ENCODE results near the gene HS6ST2. TPM values are rescaled to one million over a fixed set of nuclear protein-coding genes. Genes with fewer than 3 reads are reported as not detected.

Gene HS6ST2
- total and polyA plus RNA-seq, 2 experiments from 2014 or later: not detected

DNA sequence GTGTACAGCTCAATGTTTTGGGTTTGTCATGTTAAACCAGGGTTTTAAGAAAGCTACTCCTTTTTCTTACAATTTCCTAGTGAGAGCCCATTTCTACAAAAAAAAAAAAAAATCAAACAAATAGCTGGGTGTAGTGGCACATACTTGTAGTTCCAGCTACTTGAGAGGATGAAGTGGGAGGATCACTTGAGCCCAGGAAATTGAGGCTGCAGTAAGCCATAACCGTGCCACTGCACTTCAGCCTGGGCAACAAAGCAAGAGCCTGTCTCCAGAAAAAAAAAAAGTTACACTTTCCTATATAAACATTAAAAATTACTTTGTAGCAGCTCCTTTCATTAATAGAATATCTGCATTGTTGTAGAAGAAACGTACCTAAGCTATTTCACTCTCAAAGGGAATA is 166.7 kb downstream of the HS6ST2 start:
- Histone ChIP-seq H3K4me3 (no peak overlapping the region), H3F3A (ENCODE audit: insufficient read depth) (no peaks in the 10 kb centered on the region), H4K20me1 (ENCODE audit: insufficient read depth) (no peaks in the 10 kb centered on the region), H3K9ac (no peak overlapping the region), H3K4me1 (ENCODE audit: insufficient read depth) (no peaks in the 10 kb centered on the region), H3K9me3 (ENCODE audit: low read depth) (no peaks in the 10 kb centered on the region), H2AFZ (no peak overlapping the region), H3K4me2 (ENCODE audit: unreplicated experiment) (no peak overlapping the region), H3K36me3 (ENCODE audit: low read depth) (no peaks in the 10 kb centered on the region), H3K27me3 (replicated peaks; ENCODE audit: insufficient read depth) (no peaks in the 10 kb centered on the region), H3K79me2 (ENCODE audit: insufficient read depth) (no peaks in the 10 kb centered on the region), H3K27ac (no peak overlapping the region), H3K9me2 (ENCODE audit: insufficient read depth) (no peaks in the 10 kb centered on the region)
- DNase-seq: no peak
- in situ Hi-C loops (cut with MboI): no loop called here
- WGBS, 2 experiments (ENCODE audit: low coverage in 1 of 2, low lambda C conversion rate in 2 of 2, missing lambda C conversion rate in 2 of 2): 22 to 38% methylated on average over 2 of the region's 2 CpGs
- TF ChIP-seq EZH2phosphoT487 (IDR thresholded peaks at IDR 0.05; ENCODE audit: insufficient read depth, low read depth) (no peak), EZH2 (IDR thresholded peaks at IDR 0.05; ENCODE audit: insufficient read depth, poor library complexity, severe bottlenecking) (no peak)

DNA sequence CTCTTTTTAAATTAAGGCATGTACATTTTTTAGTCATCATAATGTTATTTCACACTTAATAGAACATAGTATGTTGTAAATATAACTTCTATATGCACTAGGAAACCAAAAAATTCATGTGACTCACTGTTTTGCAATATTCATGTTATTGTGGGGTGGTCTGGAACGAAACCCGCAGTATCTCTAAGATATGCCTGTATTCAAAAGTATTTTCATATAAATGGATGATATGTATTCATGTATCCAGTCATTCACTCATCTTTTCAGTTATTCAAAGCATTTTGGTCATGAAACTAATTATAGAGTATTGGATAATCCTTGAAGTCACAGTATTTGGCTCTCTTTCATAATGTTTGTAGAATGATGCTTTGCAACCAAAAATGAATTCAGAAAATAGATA is 168.1 kb downstream of the HS6ST2 start:
- in situ Hi-C loops (cut with MboI): no loop called here
- Histone ChIP-seq H3K9me3 (ENCODE audit: low read depth) (no peaks in the 10 kb centered on the region), H3K79me2 (ENCODE audit: insufficient read depth) (no peaks in the 10 kb centered on the region), H3K9me2 (ENCODE audit: insufficient read depth) (no peaks in the 10 kb centered on the region), H3K27me3 (replicated peaks; ENCODE audit: insufficient read depth) (no peaks in the 10 kb centered on the region), H3K9ac (no peak overlapping the region), H3K4me2 (ENCODE audit: unreplicated experiment) (no peak overlapping the region), H3K36me3 (ENCODE audit: low read depth) (no peaks in the 10 kb centered on the region), H3K4me3 (no peak overlapping the region), H3K27ac (no peak overlapping the region), H4K20me1 (ENCODE audit: insufficient read depth) (no peaks in the 10 kb centered on the region), H3F3A (ENCODE audit: insufficient read depth) (no peaks in the 10 kb centered on the region), H2AFZ (no peak overlapping the region), H3K4me1 (ENCODE audit: insufficient read depth) (no peaks in the 10 kb centered on the region)
- TF ChIP-seq EZH2phosphoT487 (IDR thresholded peaks at IDR 0.05; ENCODE audit: insufficient read depth, low read depth): no peak
- WGBS, 2 experiments (ENCODE audit: low coverage in 1 of 2, low lambda C conversion rate in 2 of 2, missing lambda C conversion rate in 2 of 2): 60 to 69% methylated on average over 2 of the region's 2 CpGs
- no peak for DNase-seq

- H3F3A ChIP-seq (ENCODE audit: insufficient read depth): no peaks in the 10 kb centered on the region
- no peak overlapping the region for H3K4me2 ChIP-seq (ENCODE audit: unreplicated experiment)
- TF ChIP-seq EZH2phosphoT487 (IDR thresholded peaks at IDR 0.05; ENCODE audit: insufficient read depth, low read depth): no peak
- TF ChIP-seq EZH2 (IDR thresholded peaks at IDR 0.05; ENCODE audit: insufficient read depth, poor library complexity, severe bottlenecking): no peak
- peak; percentile 2 for DNase-seq
- no peak overlapping the region for H3K4me3 ChIP-seq
- no peak overlapping the region for H2AFZ ChIP-seq
- no peak overlapping the region for H3K9ac ChIP-seq
- no peaks in the 10 kb centered on the region for H3K4me1 ChIP-seq (ENCODE audit: insufficient read depth)
- H3K79me2 ChIP-seq (ENCODE audit: insufficient read depth): no peaks in the 10 kb centered on the region
- H3K27ac ChIP-seq: no peak overlapping the region
- H3K27me3 ChIP-seq (replicated peaks; ENCODE audit: insufficient read depth): no peaks in the 10 kb centered on the region
- in situ Hi-C loops (cut with MboI): no loop called here
- 85 to 88% methylated on average over 1 of the region's 1 CpG for WGBS, 2 experiments (ENCODE audit: low coverage in 1 of 2, low lambda C conversion rate in 2 of 2, missing lambda C conversion rate in 2 of 2)
- H4K20me1 ChIP-seq (ENCODE audit: insufficient read depth): no peaks in the 10 kb centered on the region
- H3K9me3 ChIP-seq (ENCODE audit: low read depth): no peaks in the 10 kb centered on the region
- H3K9me2 ChIP-seq (ENCODE audit: insufficient read depth): no peaks in the 10 kb centered on the region
- H3K36me3 ChIP-seq (ENCODE audit: low read depth): no peaks in the 10 kb centered on the region
Observed at GRCh38 chrX:132786217-132786616, 172.2 kb downstream of the HS6ST2 start.

DNA sequence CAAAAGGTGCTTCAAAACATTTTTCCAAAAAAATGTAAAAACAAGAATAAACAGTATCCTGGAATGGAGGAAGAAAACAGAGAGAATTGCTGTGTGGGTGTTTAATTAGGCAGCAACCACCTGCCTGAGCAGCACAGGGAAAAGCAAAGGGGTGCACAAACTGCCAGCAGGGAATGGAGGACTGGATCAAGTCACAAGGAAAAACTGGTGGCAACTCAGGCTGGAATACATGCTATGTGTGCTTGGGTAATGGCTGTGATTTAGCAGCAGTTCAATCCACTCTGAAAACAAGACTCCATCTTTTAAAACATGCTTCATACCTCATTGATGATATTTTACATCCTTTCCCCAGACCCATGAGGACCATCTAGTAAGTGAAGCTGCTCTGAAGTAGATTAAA is 179.5 kb downstream of the HS6ST2 start:
- H4K20me1 ChIP-seq (ENCODE audit: insufficient read depth): no peaks in the 10 kb centered on the region
- H3K9me2 ChIP-seq (ENCODE audit: insufficient read depth): no peaks in the 10 kb centered on the region
- no peak overlapping the region for H2AFZ ChIP-seq
- no peak overlapping the region for H3K9ac ChIP-seq
- no peaks in the 10 kb centered on the region for H3K4me1 ChIP-seq (ENCODE audit: insufficient read depth)
- no peak for TF ChIP-seq EZH2 (IDR thresholded peaks at IDR 0.05; ENCODE audit: insufficient read depth, poor library complexity, severe bottlenecking)
- TF ChIP-seq EZH2phosphoT487 (IDR thresholded peaks at IDR 0.05; ENCODE audit: insufficient read depth, low read depth): no peak
- H3K4me3 ChIP-seq: no peak overlapping the region
- no peak overlapping the region for H3K27ac ChIP-seq
- no peaks in the 10 kb centered on the region for H3K27me3 ChIP-seq (replicated peaks; ENCODE audit: insufficient read depth)
- in situ Hi-C loops (cut with MboI): no loop called here
- no peaks in the 10 kb centered on the region for H3K79me2 ChIP-seq (ENCODE audit: insufficient read depth)
- H3K4me2 ChIP-seq (ENCODE audit: unreplicated experiment): no peak overlapping the region
- no peaks in the 10 kb centered on the region for H3K9me3 ChIP-seq (ENCODE audit: low read depth)
- no peak for DNase-seq
- H3K36me3 ChIP-seq (ENCODE audit: low read depth): no peaks in the 10 kb centered on the region
- no peaks in the 10 kb centered on the region for H3F3A ChIP-seq (ENCODE audit: insufficient read depth)

DNA sequence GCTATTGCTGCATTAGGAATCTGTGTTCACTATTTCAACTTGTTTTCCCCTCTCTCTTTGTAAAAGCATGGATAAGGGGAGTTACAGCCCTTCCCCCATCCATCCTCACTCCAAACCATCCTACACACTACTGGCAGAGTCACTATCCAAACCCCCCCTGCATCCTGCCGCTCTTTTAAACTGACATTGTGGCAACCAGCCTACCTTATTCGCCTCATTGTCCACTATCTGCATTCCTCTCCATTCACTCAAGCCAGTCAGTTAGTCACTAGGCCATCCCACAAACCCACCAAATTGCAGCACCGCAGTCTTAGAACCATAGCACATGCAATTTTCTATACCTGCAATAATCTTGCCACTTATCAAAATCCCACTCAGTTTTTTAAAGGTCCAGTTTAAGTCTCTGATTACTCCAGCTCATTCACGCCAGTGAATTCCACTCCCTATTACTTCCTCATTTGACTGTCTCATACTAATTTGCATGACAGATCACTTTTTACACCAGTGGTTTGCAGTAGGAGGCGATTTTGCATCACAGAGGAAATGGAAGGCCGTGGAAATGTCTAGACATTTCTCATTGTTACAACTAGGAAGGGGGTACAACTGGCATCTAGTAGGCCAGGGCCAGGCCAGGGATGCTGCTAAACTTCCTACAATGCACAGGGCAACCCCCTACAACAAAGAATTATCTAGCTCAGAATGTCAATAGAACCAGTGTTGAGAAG is 181.8 kb downstream of the HS6ST2 start:
- Histone ChIP-seq H3K27ac (no peak overlapping the region), H3K9ac (no peak overlapping the region), H2AFZ (no peak overlapping the region), H3K9me3 (ENCODE audit: low read depth) (no peaks in the 10 kb centered on the region), H3K4me2 (ENCODE audit: unreplicated experiment) (no peak overlapping the region), H4K20me1 (ENCODE audit: insufficient read depth) (no peaks in the 10 kb centered on the region), H3K79me2 (ENCODE audit: insufficient read depth) (no peaks in the 10 kb centered on the region), H3K36me3 (ENCODE audit: low read depth) (no peaks in the 10 kb centered on the region), H3K27me3 (replicated peaks; ENCODE audit: insufficient read depth) (no peaks in the 10 kb centered on the region), H3K4me3 (no peak overlapping the region), H3K4me1 (ENCODE audit: insufficient read depth) (no peaks in the 10 kb centered on the region), H3K9me2 (ENCODE audit: insufficient read depth) (no peaks in the 10 kb centered on the region), H3F3A (ENCODE audit: insufficient read depth) (no peaks in the 10 kb centered on the region)
- no peak for TF ChIP-seq EZH2phosphoT487 (IDR thresholded peaks at IDR 0.05; ENCODE audit: insufficient read depth, low read depth)
- TF ChIP-seq EZH2 (IDR thresholded peaks at IDR 0.05; ENCODE audit: insufficient read depth, poor library complexity, severe bottlenecking): no peak
- whole genome bisulfite sequencing, 2 experiments (ENCODE audit: low coverage in 1 of 2, low lambda C conversion rate in 2 of 2, missing lambda C conversion rate in 2 of 2): 51 to 60% methylated on average over 6 of the region's 6 CpGs
- in situ Hi-C loops (cut with MboI): no loop called here
- no peak for DNase-seq
